Keratinocyte (primary cell): ENCODE data around the gene EMC10.

Source experiments
- CTCF ChIP-seq, 3 experiments: IDR thresholded peaks in 1 of 3; conservative IDR thresholded peaks in 1 of 3; optimal IDR thresholded peaks in 1 of 3; 2 replicates in 2 of 3; 3 replicates in 1 of 3; pipeline versions ENCODE3 to v1.5.1; 2011; ENCODE audit warnings: low read length in 3 of 3, mild to moderate bottlenecking in 3 of 3, moderate library complexity in 2 of 3, control low read depth in 1 of 3, inconsistent platforms in 1 of 3; ENCODE audit not compliant: insufficient read depth in 2 of 3; ENCODE audit errors: extremely low read depth in 1 of 3
- EZH2 ChIP-seq: IDR thresholded peaks from one replicate; pipeline ENCODE4 v1.6.1; 2012; ENCODE audit warnings: inconsistent platforms, mild to moderate bottlenecking, low read length, moderate library complexity

GRCh38 chr19:50516456-50516855 is 40.1 kb downstream of the EMC10 start:
- TF ChIP-seq CTCF (optimal IDR thresholded peaks at IDR 0.05 in 1 of 3, IDR thresholded peaks at IDR 0.05 in 1 of 3, conservative IDR thresholded peaks at IDR 0.05 in 1 of 3; ENCODE audit: extremely low read depth in 1 of 3, insufficient read depth in 2 of 3, low read length in 3 of 3) (no peak), EZH2 (no peak)
